Sigmoid colon (tissue), 7 donors: ENCODE data around the gene PTPRT. TPM values are rescaled to one million over a fixed set of nuclear protein-coding genes. Genes with fewer than 3 reads are reported as not detected.

Experiments
- DNase-seq: peaks from one replicate; pipeline ENCODE4 v3.0.0-alpha.2; 2019
- H3K27ac ChIP-seq, 4 donors: fragments of 200-600 bp; sonication (generic); one replicate each; pipeline ENCODE4 v1.5.1; 2016 to 2019; ENCODE audit warnings: mild to moderate bottlenecking in 1 of 4
- H3K27me3 ChIP-seq, 3 donors: fragments of 200-600 bp; sonication (generic); one replicate each; pipeline ENCODE4 v1.5.1; 2019; ENCODE audit warnings: mild to moderate bottlenecking in 1 of 3
- H3K36me3 ChIP-seq, 4 donors: fragments of 200-600 bp; sonication (generic); one replicate each; pipeline ENCODE4 v1.5.1; 2016 to 2019
- H3K4me1 ChIP-seq, 4 donors: fragments of 200-600 bp; sonication (generic); one replicate each; pipeline ENCODE4 v1.5.1; 2017 to 2019
- H3K4me3 ChIP-seq, 4 donors: fragments of 200-600 bp; sonication (generic); one replicate each; pipeline ENCODE4 v1.5.1; 2017 to 2019; ENCODE audit warnings: mild to moderate bottlenecking in 2 of 4, moderate library complexity in 1 of 4
- H3K9me3 ChIP-seq, 4 donors: fragments of 200-600 bp in 3 of 4; sonication (generic) in 3 of 4; one replicate each; pipeline versions ENCODE4 v1.5.1 to v1.6.1; 2013 to 2019
- CTCF ChIP-seq, 4 experiments: fragments of 450-650 bp in 3 of 4; fragments of 200-600 bp in 1 of 4; IDR thresholded peaks; one replicate each; pipeline ENCODE4 v1.5.1; 2016 to 2019; ENCODE audit warnings: antibody characterized with exemption in 4 of 4, mild to moderate bottlenecking in 3 of 4, moderate library complexity in 2 of 4
- EP300 ChIP-seq, 4 donors: sonication (generic); formaldehyde crosslinking; IDR thresholded peaks; one replicate each; pipeline ENCODE4 v1.6.1; 2017; ENCODE audit warnings: antibody characterized with exemption in 4 of 4
- POLR2A ChIP-seq, 2 donors: fragments of 450-650 bp; IDR thresholded peaks; one replicate each; pipeline ENCODE4 v1.6.1; 2016; ENCODE audit warnings: antibody characterized with exemption in 2 of 2, mild to moderate bottlenecking in 2 of 2, moderate library complexity in 2 of 2
- POLR2AphosphoS5 ChIP-seq, 4 donors: sonication (generic); formaldehyde crosslinking; IDR thresholded peaks; one replicate each; pipeline ENCODE4 v1.6.1; 2017; ENCODE audit warnings: antibody characterized with exemption in 4 of 4
- WGBS, 2 donors: extraction: QIAGEN DNeasy Blood & Tissue Kit; methylation state at CpG; one replicate each; pipeline ENCODE4 v1.1.7; 2013; 5-methylcytosine and 5-hydroxymethylcytosine counted together
- intact Hi-C: fragments of 100-400 bp; cut with DNase I; formaldehyde crosslinking; loops from one replicate; pipeline ENCODE4 v1.15.1; 2023
- polyA plus RNA-seq, 3 donors: library from polyadenylated mRNA; stranded (reverse); fragments of 200-250 nt; gene quantifications; one replicate each; pipeline ENCODE4 v1.2.3, GENCODE V29; 2013
- total RNA-seq, 4 donors: library from RNA; depleted of rRNA; stranded (reverse); fragments of >200 nt; gene quantifications; one replicate each; pipeline ENCODE4 v1.1.0, GENCODE V29; 2016
- donor health status: healthy with polysubstance abuse.
- donor health status: Bipolar disorder and iron deficiency.
- donor health status: healthy.

Gene PTPRT
- total and polyA plus RNA-seq, 7 donors: under 0.01 to 0.41 (median 0.12) TPM; not detected in 3

DNA sequence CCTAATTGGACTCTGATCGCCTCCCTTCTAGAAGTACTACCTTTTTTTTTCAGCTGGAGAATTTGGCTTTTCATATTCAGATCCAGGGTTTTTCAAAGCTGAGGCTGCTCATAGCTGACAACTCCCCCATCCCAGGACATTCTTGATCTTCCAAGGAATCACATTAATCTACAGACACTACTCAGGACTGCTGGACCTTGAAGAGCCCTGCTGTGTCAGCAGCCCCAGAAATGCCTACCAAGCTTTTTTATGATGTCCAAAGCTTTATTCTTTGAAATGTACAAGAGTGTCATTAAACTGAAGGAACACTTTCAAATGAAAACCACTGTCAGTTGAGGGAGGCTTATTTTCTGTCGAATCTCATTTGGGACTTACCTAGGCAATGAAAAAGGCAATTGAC, 704.1 kb downstream of the PTPRT start:
- H3K9me3 ChIP-seq: no peaks in the 10 kb centered on the region
- no peaks in the 10 kb centered on the region for H3K27me3 ChIP-seq
- intact Hi-C loops: no loop called here
- no peak overlapping the region for H3K27ac ChIP-seq
- no peak overlapping the region for H3K4me3 ChIP-seq
- no peaks in the 10 kb centered on the region for H3K36me3 ChIP-seq
- peaks cover 0 to 5% (median 0%) of the 10 kb centered on the region in 4 donors for H3K4me1 ChIP-seq
- TF ChIP-seq CTCF (IDR thresholded peaks at IDR 0.05) (no peak), POLR2A (IDR thresholded peaks at IDR 0.05) (no peak), EP300 (IDR thresholded peaks at IDR 0.05) (no peak), POLR2AphosphoS5 (IDR thresholded peaks at IDR 0.05) (no peak)
- WGBS, 2 donors: 59 to 73% methylated on average over 2 of the region's 2 CpGs
- no peak for DNase-seq

- no peak for DNase-seq
- H3K9me3 ChIP-seq: no peaks in the 10 kb centered on the region
- peaks cover 0 to 5% (median 0%) of the 10 kb centered on the region in 4 donors for H3K4me1 ChIP-seq
- H3K27ac ChIP-seq: peak overlapping the region in 3 of 4 donors; percentile 23 to 66 (median 39)
- TF ChIP-seq CTCF (IDR thresholded peaks at IDR 0.05) (no peak), POLR2A (IDR thresholded peaks at IDR 0.05) (no peak), EP300 (IDR thresholded peaks at IDR 0.05) (no peak)
- intact Hi-C loops: no loop called here
- H3K36me3 ChIP-seq: no peaks in the 10 kb centered on the region
- H3K27me3 ChIP-seq: no peaks in the 10 kb centered on the region
- 54 to 66% methylated on average over 5 of the region's 5 CpGs for WGBS, 2 donors
- H3K4me3 ChIP-seq: no peak overlapping the region
Measured at GRCh38 chr20:42484790-42485375, 704.8 kb downstream of the PTPRT start.

GRCh38 chr20:42484335-42484734, 705.4 kb downstream of the PTPRT start:
- TF ChIP-seq CTCF (IDR thresholded peaks at IDR 0.05): no peak
- peak in 2 of 4 donors; percentile 18 to 40 for TF ChIP-seq POLR2AphosphoS5 (IDR thresholded peaks at IDR 0.05)
- Histone ChIP-seq H3K4me1 (peaks cover 0 to 5% (median 0%) of the 10 kb centered on the region in 4 donors), H3K36me3 (no peaks in the 10 kb centered on the region), H3K4me3 (no peak overlapping the region), H3K9me3 (no peaks in the 10 kb centered on the region), H3K27ac (peak overlapping the region in 2 of 4 donors; percentile 39 to 66), H3K27me3 (no peaks in the 10 kb centered on the region)
- intact Hi-C loops: no loop called here
- DNase-seq: no peak
- WGBS, 2 donors: 51 to 65% methylated on average over 3 of the region's 3 CpGs

GRCh38 chr20:42483730-42484303, 705.9 kb downstream of the PTPRT start:
- Histone ChIP-seq H3K27me3 (no peaks in the 10 kb centered on the region), H3K27ac (no peak overlapping the region), H3K36me3 (no peaks in the 10 kb centered on the region), H3K4me3 (no peak overlapping the region), H3K4me1 (peaks cover 0 to 5% (median 0%) of the 10 kb centered on the region in 4 donors), H3K9me3 (no peaks in the 10 kb centered on the region)
- intact Hi-C loops: no loop called here
- DNase-seq: no peak
- WGBS, 2 donors: 32 to 35% methylated on average over 6 of the region's 6 CpGs
- TF ChIP-seq EP300 (IDR thresholded peaks at IDR 0.05): no peak
- TF ChIP-seq POLR2AphosphoS5 (IDR thresholded peaks at IDR 0.05): no peak
- TF ChIP-seq POLR2A (IDR thresholded peaks at IDR 0.05): no peak
- TF ChIP-seq CTCF (IDR thresholded peaks at IDR 0.05): no peak

DNA sequence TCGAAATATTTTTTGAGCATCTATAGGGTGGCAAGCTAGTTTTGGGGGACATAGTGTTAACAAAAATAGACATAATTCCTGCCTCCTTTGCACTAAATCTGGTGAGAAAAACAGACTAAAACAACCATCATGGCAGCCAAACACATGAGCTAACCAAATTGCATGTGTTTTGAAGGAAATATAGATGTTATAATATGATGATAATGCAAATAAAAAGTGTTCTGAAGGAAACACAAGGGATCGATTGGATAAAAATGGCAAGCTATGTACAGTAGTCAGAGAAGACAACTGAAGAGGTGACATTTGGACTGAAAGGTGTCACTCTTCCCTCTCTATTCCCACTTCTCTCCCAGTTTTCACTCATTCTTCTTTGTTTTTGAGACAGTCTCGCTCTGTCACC, 706.9 kb downstream of the PTPRT start:
- Histone ChIP-seq H3K4me3 (no peak overlapping the region), H3K36me3 (no peaks in the 10 kb centered on the region), H3K9me3 (no peaks in the 10 kb centered on the region), H3K27me3 (no peaks in the 10 kb centered on the region), H3K4me1 (peaks cover 0 to 5% (median 0%) of the 10 kb centered on the region in 4 donors), H3K27ac (no peak overlapping the region)
- WGBS, 2 donors: 80 to 88% methylated on average over 3 of the region's 3 CpGs
- TF ChIP-seq POLR2A (IDR thresholded peaks at IDR 0.05) (no peak), EP300 (IDR thresholded peaks at IDR 0.05) (no peak), POLR2AphosphoS5 (IDR thresholded peaks at IDR 0.05) (no peak), CTCF (IDR thresholded peaks at IDR 0.05) (no peak)
- intact Hi-C loops: no loop called here
- DNase-seq: no peak
